Measurements from ENCODE around the gene DNAJB8. TPM values are rescaled to one million over a fixed set of nuclear protein-coding genes. Genes with fewer than 3 reads are reported as not detected.
A peak's percentile ranks its signal among the peaks of the same experiment; 100 is the strongest.

The DNAJB8 gene
- total and polyA plus RNA-seq, 2 experiments from 2014 or later, result not detected

DNA sequence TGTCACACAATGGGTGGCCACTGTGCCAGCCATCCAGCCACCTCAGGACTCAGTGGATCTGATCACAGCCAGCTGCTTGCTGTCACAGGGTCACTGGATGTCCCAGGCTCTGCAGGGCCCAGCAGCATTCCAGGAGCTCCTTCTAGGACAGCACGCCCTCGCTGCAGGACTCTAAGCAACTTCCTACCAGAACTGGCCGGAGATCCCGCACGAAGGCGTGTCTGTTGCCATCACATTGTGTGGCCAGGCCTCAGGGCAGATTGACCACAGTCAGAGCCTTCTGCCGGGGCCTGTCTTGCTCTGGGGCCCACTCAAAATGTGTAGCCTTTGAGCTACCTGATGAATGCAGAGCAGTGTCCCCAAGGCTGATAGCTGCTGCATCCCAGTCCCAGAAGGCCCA lies 24.6 kb downstream of the DNAJB8 start:
- no peaks in the 10 kb centered on the region for H3K4me1 ChIP-seq (ENCODE audit: low read depth)
- DNase-seq (ENCODE audit: low read depth in 1 of 2, low spot score in 1 of 2), result no peak

DNA sequence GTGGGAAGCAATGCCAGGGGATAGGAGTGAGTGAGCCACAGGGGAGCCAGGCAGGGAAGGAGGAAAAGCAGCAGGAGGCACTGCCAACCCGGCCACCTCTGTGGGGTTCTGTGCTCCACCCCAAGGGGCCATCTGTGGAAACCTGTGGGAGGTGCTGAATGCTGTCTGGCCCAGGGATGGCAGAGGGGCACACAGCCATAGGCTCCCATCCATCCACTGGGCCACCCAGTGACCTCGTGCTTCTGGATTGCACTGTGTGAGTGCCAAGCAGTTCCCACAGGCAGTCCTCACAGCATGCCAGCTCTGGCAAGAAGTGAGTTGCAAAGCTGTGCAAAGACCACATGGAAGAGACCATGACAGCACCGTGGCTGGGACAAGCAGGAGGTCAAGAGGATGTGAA lies 27.5 kb downstream of the DNAJB8 start:
- H3K27ac ChIP-seq, result no peak overlapping the region

More for the DNA sequence above, 24.6 kb downstream of the DNAJB8 start:
- Histone ChIP-seq H3K36me3 (no peaks in the 10 kb centered on the region), H3K27ac (no peak overlapping the region), H3K27me3 (peaks cover 52% of the 10 kb centered on the region), H3K9me3 (ENCODE audit: low read depth) (no peaks in the 10 kb centered on the region), H3K4me3 (no peak overlapping the region)
- TF ChIP-seq, protein P1, sequence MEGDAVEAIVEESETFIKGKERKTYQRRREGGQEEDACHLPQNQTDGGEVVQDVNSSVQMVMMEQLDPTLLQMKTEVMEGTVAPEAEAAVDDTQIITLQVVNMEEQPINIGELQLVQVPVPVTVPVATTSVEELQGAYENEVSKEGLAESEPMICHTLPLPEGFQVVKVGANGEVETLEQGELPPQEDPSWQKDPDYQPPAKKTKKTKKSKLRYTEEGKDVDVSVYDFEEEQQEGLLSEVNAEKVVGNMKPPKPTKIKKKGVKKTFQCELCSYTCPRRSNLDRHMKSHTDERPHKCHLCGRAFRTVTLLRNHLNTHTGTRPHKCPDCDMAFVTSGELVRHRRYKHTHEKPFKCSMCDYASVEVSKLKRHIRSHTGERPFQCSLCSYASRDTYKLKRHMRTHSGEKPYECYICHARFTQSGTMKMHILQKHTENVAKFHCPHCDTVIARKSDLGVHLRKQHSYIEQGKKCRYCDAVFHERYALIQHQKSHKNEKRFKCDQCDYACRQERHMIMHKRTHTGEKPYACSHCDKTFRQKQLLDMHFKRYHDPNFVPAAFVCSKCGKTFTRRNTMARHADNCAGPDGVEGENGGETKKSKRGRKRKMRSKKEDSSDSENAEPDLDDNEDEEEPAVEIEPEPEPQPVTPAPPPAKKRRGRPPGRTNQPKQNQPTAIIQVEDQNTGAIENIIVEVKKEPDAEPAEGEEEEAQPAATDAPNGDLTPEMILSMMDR (IDR thresholded peaks at IDR 0.05; ENCODE audit: low read depth, low read length), result no peak

DNA sequence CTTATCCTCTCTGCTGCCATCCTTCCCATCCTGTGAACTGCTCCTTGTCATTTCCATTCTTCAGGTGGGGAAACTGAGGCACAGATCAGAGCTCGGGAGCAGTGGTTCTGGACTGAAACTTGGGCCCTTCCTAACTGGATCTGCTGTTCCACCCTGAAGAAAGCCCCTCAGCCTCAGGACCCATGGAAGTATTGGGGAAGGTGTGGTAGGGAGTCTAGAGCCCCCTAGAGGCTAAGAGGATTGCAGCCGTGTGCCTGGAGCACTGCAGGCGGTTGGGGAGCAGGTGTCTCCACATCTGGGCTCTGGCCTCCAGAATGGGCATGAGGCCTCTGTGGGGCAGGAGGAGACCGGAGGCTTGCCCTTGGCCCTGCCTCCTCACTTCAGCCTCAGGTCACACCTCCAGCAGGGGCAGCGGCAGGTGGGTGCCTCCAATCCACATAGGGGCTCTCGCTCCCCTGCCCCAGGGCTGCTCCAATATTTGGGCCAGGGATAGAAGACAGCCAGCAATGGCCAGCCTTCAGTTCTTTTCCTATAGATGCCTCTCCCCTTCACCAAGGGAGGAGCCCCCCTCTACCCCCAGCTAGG lies 28.1 kb downstream of the DNAJB8 start:
- Histone ChIP-seq H3K9me3 (ENCODE audit: low read depth) (no peaks in the 10 kb centered on the region), H3K27me3 (peaks cover 53% of the 10 kb centered on the region), H3K4me3 (no peak overlapping the region), H3K4me1 (ENCODE audit: low read depth) (no peaks in the 10 kb centered on the region), H3K27ac (no peak overlapping the region), H3K36me3 (no peaks in the 10 kb centered on the region)
- DNase-seq (ENCODE audit: low read depth in 1 of 2, low spot score in 1 of 2), result peak in 1 of 2 donors; percentile 51
- TF ChIP-seq, protein P1 (IDR thresholded peaks at IDR 0.05; ENCODE audit: low read depth, low read length), result peak; percentile 55

More for the DNA sequence above, 27.5 kb downstream of the DNAJB8 start:
- Histone ChIP-seq H3K4me3 (no peak overlapping the region), H3K27me3 (peaks cover 54% of the 10 kb centered on the region), H3K36me3 (no peaks in the 10 kb centered on the region), H3K4me1 (ENCODE audit: low read depth) (no peaks in the 10 kb centered on the region), H3K9me3 (ENCODE audit: low read depth) (no peaks in the 10 kb centered on the region)
- TF ChIP-seq, protein P1 (IDR thresholded peaks at IDR 0.05; ENCODE audit: low read depth, low read length), result no peak
- DNase-seq (ENCODE audit: low read depth in 1 of 2, low spot score in 1 of 2), result no peak

DNA sequence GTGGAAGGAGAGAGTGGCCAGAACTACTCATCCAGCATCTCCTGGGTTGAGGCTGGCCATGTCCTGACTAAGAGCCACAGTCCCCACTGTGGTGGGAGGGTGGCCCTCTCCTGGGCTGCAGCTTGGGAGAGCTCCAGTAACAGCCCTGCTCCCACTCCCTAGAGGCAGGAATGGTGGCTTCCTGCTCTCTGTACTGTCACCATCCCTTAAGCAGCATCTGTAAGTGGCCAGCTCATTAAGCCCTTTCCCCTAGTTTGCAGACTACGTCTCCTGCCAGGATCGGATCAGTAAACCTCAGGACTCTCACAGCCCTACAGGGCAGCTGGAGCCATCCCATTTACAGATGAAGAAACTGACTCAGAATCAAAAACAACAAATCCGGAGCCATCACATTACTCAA lies 30.5 kb downstream of the DNAJB8 start:
- peaks cover 63% of the 10 kb centered on the region for H3K27me3 ChIP-seq
- H3K9me3 ChIP-seq (ENCODE audit: low read depth), result no peaks in the 10 kb centered on the region
- TF ChIP-seq, protein P1 (IDR thresholded peaks at IDR 0.05; ENCODE audit: low read depth, low read length), result no peak
- no peak overlapping the region for H3K4me3 ChIP-seq
- no peaks in the 10 kb centered on the region for H3K36me3 ChIP-seq
- H3K4me1 ChIP-seq (ENCODE audit: low read depth), result peaks cover 3% of the 10 kb centered on the region
- DNase-seq (ENCODE audit: low read depth in 1 of 2, low spot score in 1 of 2), result no peak
- no peak overlapping the region for H3K27ac ChIP-seq

DNA sequence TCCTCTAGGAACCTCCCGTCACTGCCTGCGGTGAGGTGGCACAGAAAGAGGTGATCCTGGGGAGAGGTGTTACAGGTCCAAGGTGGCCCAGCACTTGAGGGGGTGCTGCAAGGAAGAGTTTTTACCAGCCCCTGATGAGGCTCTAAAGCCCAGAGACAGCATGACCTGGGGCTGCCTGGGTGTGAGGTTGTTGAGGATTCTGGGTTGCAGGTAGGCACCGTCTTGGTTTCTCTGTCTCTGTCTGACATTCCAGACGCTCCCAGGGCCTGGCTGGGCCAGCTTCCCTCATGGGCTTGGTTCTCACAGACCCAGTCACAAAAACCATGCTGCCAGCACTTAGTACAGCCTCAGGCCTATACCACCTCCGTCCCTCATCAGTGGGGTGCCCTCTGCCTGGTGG lies 31.1 kb downstream of the DNAJB8 start:
- H3K9me3 ChIP-seq (ENCODE audit: low read depth), result no peaks in the 10 kb centered on the region
- TF ChIP-seq, protein P1 (IDR thresholded peaks at IDR 0.05; ENCODE audit: low read depth, low read length), result no peak
- no peaks in the 10 kb centered on the region for H3K36me3 ChIP-seq
- no peak overlapping the region for H3K4me3 ChIP-seq
- H3K4me1 ChIP-seq (ENCODE audit: low read depth), result peaks cover 3% of the 10 kb centered on the region
- DNase-seq (ENCODE audit: low read depth in 1 of 2, low spot score in 1 of 2), result no peak
- H3K27ac ChIP-seq, result no peak overlapping the region
- peaks cover 63% of the 10 kb centered on the region for H3K27me3 ChIP-seq

Data from cardiac muscle cell (in vitro differentiated cells and primary cell).